Vagina (tissue), 2 donors: ENCODE measurements around the gene GAN. TPM values are rescaled to one million over a fixed set of nuclear protein-coding genes. Genes with fewer than 3 reads are reported as not detected.

ENCODE experiments used
- DNase-seq, 2 donors: peaks; one replicate each; pipeline ENCODE4 v3.0.0-alpha.2; 2017; ENCODE audit errors: extremely low spot score in 2 of 2
- H3K27ac ChIP-seq: fragments of 200-600 bp; sonication (generic); one replicate; pipeline ENCODE4 v1.5.1; 2019
- H3K27me3 ChIP-seq: fragments of 200-600 bp; sonication (generic); one replicate; pipeline ENCODE4 v1.5.1; 2019
- H3K36me3 ChIP-seq, 2 donors: fragments of 200-600 bp; sonication (generic); one replicate each; pipeline ENCODE4 v1.5.1; 2017 to 2019
- H3K4me1 ChIP-seq: fragments of 200-600 bp; sonication (generic); one replicate; pipeline ENCODE4 v1.5.1; 2019
- H3K4me3 ChIP-seq, 2 donors: fragments of 200-600 bp; sonication (generic); 1 replicate in 1 of 2; 2 replicates in 1 of 2; pipeline ENCODE4 v1.5.1; 2016 to 2019
- H3K9me3 ChIP-seq: fragments of 200-600 bp; sonication (generic); one replicate; pipeline ENCODE4 v1.5.1; 2019
- POLR2A ChIP-seq, 2 donors: fragments of 450-650 bp; IDR thresholded peaks; one replicate each; pipeline ENCODE4 v1.6.1; 2017; ENCODE audit warnings: antibody characterized with exemption in 2 of 2, mild to moderate bottlenecking in 2 of 2, moderate library complexity in 2 of 2
- POLR2AphosphoS5 ChIP-seq, 2 donors: sonication (generic); formaldehyde crosslinking; IDR thresholded peaks; one replicate each; pipeline ENCODE4 v1.9.0; 2017; ENCODE audit warnings: antibody characterized with exemption in 2 of 2, mild to moderate bottlenecking in 2 of 2, low read depth in 1 of 2; ENCODE audit not compliant: insufficient read depth in 1 of 2
- intact Hi-C: fragments of 100-400 bp; cut with DNase I; formaldehyde crosslinking; loops from one replicate; pipeline ENCODE4 v1.15.1; 2023
- total RNA-seq: library from RNA; depleted of rRNA; stranded (reverse); fragments of >200 nt; gene quantifications from one replicate; pipeline ENCODE4 v1.2.3, GENCODE V29; 2016
- TF ChIP-seq, protein P1 (sequence below), 3 experiments: fragments of 450-650 bp in 2 of 3; fragments of 200-600 bp in 1 of 3; sonication (generic) in 1 of 3; IDR thresholded peaks; one replicate each; pipeline ENCODE4 v1.5.1; 2017 to 2019; ENCODE audit warnings: antibody characterized with exemption in 3 of 3, mild to moderate bottlenecking in 2 of 3, moderate library complexity in 2 of 3

GAN gene
- total RNA-seq, 1 donor from 2014 or later = 20.9 TPM

DNA sequence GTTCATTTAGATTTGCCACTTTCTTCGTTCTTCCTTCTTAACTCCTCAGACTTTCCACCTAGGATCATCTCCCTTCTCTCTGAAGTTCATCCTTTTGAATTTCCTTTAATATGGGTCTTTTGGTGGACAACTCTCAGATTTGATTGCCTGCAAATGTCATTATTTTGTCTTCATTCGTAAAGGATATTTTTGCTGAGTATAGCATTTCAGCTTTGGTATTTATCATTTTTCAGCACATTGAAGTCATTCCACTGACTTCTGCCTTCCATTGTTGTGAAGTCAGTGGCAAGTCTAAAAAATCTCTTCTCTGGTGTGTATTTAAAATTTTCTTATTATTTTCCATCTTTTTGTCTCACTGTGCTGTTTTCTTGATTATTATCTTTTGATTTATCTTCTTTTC, 45.4 kb downstream of the GAN start:
- no peak for DNase-seq
- H3K4me3 ChIP-seq = no peak overlapping the region
- TF ChIP-seq POLR2AphosphoS5 (IDR thresholded peaks at IDR 0.05; ENCODE audit: insufficient read depth in 1 of 2, low read depth in 1 of 2) (no peak), POLR2A (IDR thresholded peaks at IDR 0.05) (no peak)
- TF ChIP-seq, protein P1, sequence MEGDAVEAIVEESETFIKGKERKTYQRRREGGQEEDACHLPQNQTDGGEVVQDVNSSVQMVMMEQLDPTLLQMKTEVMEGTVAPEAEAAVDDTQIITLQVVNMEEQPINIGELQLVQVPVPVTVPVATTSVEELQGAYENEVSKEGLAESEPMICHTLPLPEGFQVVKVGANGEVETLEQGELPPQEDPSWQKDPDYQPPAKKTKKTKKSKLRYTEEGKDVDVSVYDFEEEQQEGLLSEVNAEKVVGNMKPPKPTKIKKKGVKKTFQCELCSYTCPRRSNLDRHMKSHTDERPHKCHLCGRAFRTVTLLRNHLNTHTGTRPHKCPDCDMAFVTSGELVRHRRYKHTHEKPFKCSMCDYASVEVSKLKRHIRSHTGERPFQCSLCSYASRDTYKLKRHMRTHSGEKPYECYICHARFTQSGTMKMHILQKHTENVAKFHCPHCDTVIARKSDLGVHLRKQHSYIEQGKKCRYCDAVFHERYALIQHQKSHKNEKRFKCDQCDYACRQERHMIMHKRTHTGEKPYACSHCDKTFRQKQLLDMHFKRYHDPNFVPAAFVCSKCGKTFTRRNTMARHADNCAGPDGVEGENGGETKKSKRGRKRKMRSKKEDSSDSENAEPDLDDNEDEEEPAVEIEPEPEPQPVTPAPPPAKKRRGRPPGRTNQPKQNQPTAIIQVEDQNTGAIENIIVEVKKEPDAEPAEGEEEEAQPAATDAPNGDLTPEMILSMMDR (IDR thresholded peaks at IDR 0.05) = no peak
- no peaks in the 10 kb centered on the region for H3K27me3 ChIP-seq
- no peaks in the 10 kb centered on the region for H3K4me1 ChIP-seq
- intact Hi-C loops = loop anchor here (10.0 kb wide), 1 partner anchor 375 kb away; no protein-coding TSS in a partner anchor
- H3K9me3 ChIP-seq = no peaks in the 10 kb centered on the region
- no peak overlapping the region for H3K27ac ChIP-seq
- H3K36me3 ChIP-seq = peaks cover 0 to 45% of the 10 kb centered on the region in 2 donors

- intact Hi-C loops = loop anchor here (10.0 kb wide), 1 partner anchor 369 kb away; no protein-coding TSS in a partner anchor
- H3K27me3 ChIP-seq = no peaks in the 10 kb centered on the region
- H3K27ac ChIP-seq = no peak overlapping the region
- H3K9me3 ChIP-seq = no peaks in the 10 kb centered on the region
- TF ChIP-seq, protein P1 (IDR thresholded peaks at IDR 0.05) = no peak
- TF ChIP-seq POLR2AphosphoS5 (IDR thresholded peaks at IDR 0.05; ENCODE audit: insufficient read depth in 1 of 2, low read depth in 1 of 2) (no peak), POLR2A (IDR thresholded peaks at IDR 0.05) (no peak)
- H3K4me3 ChIP-seq = no peak overlapping the region
- no peaks in the 10 kb centered on the region for H3K4me1 ChIP-seq
- DNase-seq = no peak
- peaks cover 0 to 41% of the 10 kb centered on the region in 2 donors for H3K36me3 ChIP-seq
Measured at GRCh38 chr16:81365731-81366130, 51.0 kb downstream of the GAN start.

DNA sequence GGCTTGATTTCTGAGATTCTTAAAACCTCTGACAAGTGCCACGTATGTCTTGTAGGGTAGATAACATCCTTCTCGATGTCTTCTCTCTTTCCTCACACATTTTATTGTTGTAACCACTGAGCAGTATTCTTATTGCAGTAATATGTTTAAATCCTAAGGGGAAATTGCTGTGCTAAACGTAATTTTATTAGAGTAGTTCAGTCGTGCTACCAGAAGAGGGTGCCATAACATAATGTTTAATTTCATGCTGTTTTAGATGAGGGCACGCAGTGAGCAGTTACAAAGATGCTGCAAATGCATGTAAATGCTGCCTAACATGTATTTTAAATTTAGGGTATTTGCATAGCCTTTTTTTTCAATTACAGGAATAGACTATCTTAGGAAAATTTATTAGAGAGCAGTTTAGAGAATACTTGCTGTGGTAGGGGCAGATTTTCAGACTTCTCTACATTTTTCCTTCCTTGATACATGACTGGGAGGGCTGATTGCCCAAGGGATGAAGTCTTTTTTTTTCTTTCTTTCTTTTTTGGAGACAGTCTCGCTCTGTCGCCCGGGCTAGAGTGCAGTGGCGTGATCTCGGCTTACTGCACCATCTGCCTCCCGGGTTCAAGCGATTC, 51.7 kb downstream of the GAN start:
- H3K27me3 ChIP-seq = no peaks in the 10 kb centered on the region
- no peak overlapping the region for H3K27ac ChIP-seq
- H3K4me3 ChIP-seq = no peak overlapping the region
- no peaks in the 10 kb centered on the region for H3K9me3 ChIP-seq
- no peak for DNase-seq
- peaks cover 0 to 45% of the 10 kb centered on the region in 2 donors for H3K36me3 ChIP-seq
- intact Hi-C loops = loop anchor here (10.0 kb wide), 1 partner anchor 368 kb away; no protein-coding TSS in a partner anchor
- H3K4me1 ChIP-seq = no peaks in the 10 kb centered on the region
- TF ChIP-seq POLR2AphosphoS5 (IDR thresholded peaks at IDR 0.05; ENCODE audit: insufficient read depth in 1 of 2, low read depth in 1 of 2) = peak in 1 of 2 donors; percentile 36
- no peak for TF ChIP-seq POLR2A (IDR thresholded peaks at IDR 0.05)
- TF ChIP-seq, protein P1 (IDR thresholded peaks at IDR 0.05) = peak; percentile 58 to 71 (median 69)

- Histone ChIP-seq H3K9me3 (no peaks in the 10 kb centered on the region), H3K27me3 (no peaks in the 10 kb centered on the region), H3K27ac (no peak overlapping the region), H3K4me3 (no peak overlapping the region), H3K4me1 (no peaks in the 10 kb centered on the region), H3K36me3 (peaks cover 0 to 50% of the 10 kb centered on the region in 2 donors)
- intact Hi-C loops = loop anchor here (10.0 kb wide), 1 partner anchor 367 kb away; no protein-coding TSS in a partner anchor
- no peak for DNase-seq
- TF ChIP-seq, protein P1 (IDR thresholded peaks at IDR 0.05) = no peak
- TF ChIP-seq POLR2AphosphoS5 (IDR thresholded peaks at IDR 0.05; ENCODE audit: insufficient read depth in 1 of 2, low read depth in 1 of 2) (no peak), POLR2A (IDR thresholded peaks at IDR 0.05) (no peak)
Measured at GRCh38 chr16:81367821-81368220, 53.1 kb downstream of the GAN start.

GRCh38 chr16:81369888-81370504, 55.2 kb downstream of the GAN start:
- Histone ChIP-seq H3K36me3 (peaks cover 0 to 28% of the 10 kb centered on the region in 2 donors), H3K4me1 (no peaks in the 10 kb centered on the region)
- intact Hi-C loops = loop anchor here (10.0 kb wide), 1 partner anchor 365 kb away; no protein-coding TSS in a partner anchor

More at GRCh38 chr16:81369888-81370504, 55.2 kb downstream of the GAN start:
- no peaks in the 10 kb centered on the region for H3K9me3 ChIP-seq
- TF ChIP-seq, protein P1 (IDR thresholded peaks at IDR 0.05) = no peak
- TF ChIP-seq POLR2A (IDR thresholded peaks at IDR 0.05) (no peak), POLR2AphosphoS5 (IDR thresholded peaks at IDR 0.05; ENCODE audit: insufficient read depth in 1 of 2, low read depth in 1 of 2) (no peak)
- no peak overlapping the region for H3K4me3 ChIP-seq
- no peak overlapping the region for H3K27ac ChIP-seq
- no peak for DNase-seq
- H3K27me3 ChIP-seq = no peaks in the 10 kb centered on the region
